Caco-2 (cell line): ENCODE measurements around the gene VPS26A. TPM values are rescaled to one million over a fixed set of nuclear protein-coding genes. Genes with fewer than 3 reads are reported as not detected.
"Not testable (repeated sequence)": the region's sequence is repeated elsewhere in the genome, so short reads cannot be mapped to it uniquely, and the experiment has no call there.

Source experiments
- BruUV-seq: library from RNA; stranded (reverse); fragments of 400-500 nt; replicated peaks from 2 replicates; lab custom pipeline; 2021; lab: Mats Ljungman, UMichigan
- CTCF ChIA-PET: fragments of 300-600 bp; sonication (Branson Sonifier 250); formaldehyde crosslinking; loops from one replicate; lab custom pipeline; 2022; ENCODE audit warnings: antibody characterized with exemption; lab: Charles Lee
- POLR2A ChIA-PET: fragments of 300-600 bp; sonication (Branson Sonifier 250); formaldehyde crosslinking; loops from one replicate; lab custom pipeline; 2022; ENCODE audit warnings: antibody characterized with exemption; lab: Charles Lee
- DNase-seq, 2 experiments: peaks; one replicate each; pipeline versions ENCODE4 v3.0.0 to v3.0.0-alpha.2; 2020 to 2022
- H3K27me3 ChIP-seq: replicated peaks from 2 replicates; pipeline ENCODE4 v1.6.0; 2011; ENCODE audit warnings: low read length; ENCODE audit not compliant: control insufficient read depth, insufficient read depth
- H3K36me3 ChIP-seq: 2 replicates; pipeline ENCODE4 v1.5.1; 2011; ENCODE audit warnings: low read length; ENCODE audit not compliant: control insufficient read depth, insufficient read depth
- H3K4me1 ChIP-seq: fragments of 250-450 bp; sonication (Bioruptor Pico); 2 replicates; pipeline ENCODE4 v1.5.1; 2020; ENCODE audit warnings: mild to moderate bottlenecking
- H3K4me3 ChIP-seq: 2 replicates; pipeline ENCODE4 v1.5.1; 2011; ENCODE audit warnings: low read depth, mild to moderate bottlenecking, control low read depth, low read length
- H3K9me3 ChIP-seq: fragments of 250-450 bp; sonication (Bioruptor Pico); 2 replicates; pipeline ENCODE4 v1.5.1; 2020; ENCODE audit warnings: mild to moderate bottlenecking, moderate library complexity
- H3K27ac Mint-ChIP-seq: one replicate; pipeline ENCODE4 v1.8.0; 2022; ENCODE audit warnings: mixed read lengths; ENCODE audit not compliant: unreplicated experiment
- H3K27me3 Mint-ChIP-seq: one replicate; pipeline ENCODE4 v1.8.0; 2022; ENCODE audit warnings: mixed read lengths; ENCODE audit not compliant: insufficient read depth, unreplicated experiment
- H3K36me3 Mint-ChIP-seq: one replicate; pipeline ENCODE4 v1.8.0; 2022; ENCODE audit warnings: mild to moderate bottlenecking, mixed read lengths; ENCODE audit not compliant: insufficient read depth, unreplicated experiment
- H3K4me1 Mint-ChIP-seq: one replicate; pipeline ENCODE4 v1.8.0; 2022; ENCODE audit warnings: low read depth, mixed read lengths; ENCODE audit not compliant: unreplicated experiment
- H3K4me3 Mint-ChIP-seq: one replicate; pipeline ENCODE4 v1.8.0; 2022; ENCODE audit warnings: mild to moderate bottlenecking, moderate library complexity, mixed read lengths; ENCODE audit not compliant: unreplicated experiment
- H3K9me3 Mint-ChIP-seq: one replicate; pipeline ENCODE4 v1.8.0; 2022; ENCODE audit warnings: mixed read lengths; ENCODE audit not compliant: unreplicated experiment
- CTCF ChIP-seq, 2 experiments: fragments of 200-600 bp in 1 of 2; IDR thresholded peaks; 1 replicate in 1 of 2; 2 replicates in 1 of 2; pipeline versions ENCODE4 v1.5.1 to v1.8.0; 2011 to 2022; ENCODE audit warnings: antibody characterized with exemption in 1 of 2, control low read depth in 1 of 2, inconsistent platforms in 1 of 2, low read depth in 1 of 2, low read length in 1 of 2, mild to moderate bottlenecking in 1 of 2, moderate library complexity in 1 of 2; ENCODE audit not compliant: insufficient read depth in 1 of 2, severe bottlenecking in 1 of 2, unreplicated experiment in 1 of 2
- intact Hi-C: fragments of 100-400 bp; cut with micrococcal nuclease; formaldehyde crosslinking; loops from one replicate; pipeline ENCODE4 v1.10.0; 2022; ENCODE audit not compliant: unreplicated experiment
- total RNA-seq: library from RNA; stranded (reverse); gene quantifications from 2 replicates; pipeline ENCODE4 v1.2.3, GENCODE V29; 2022

VPS26A gene
- total RNA-seq, 1 experiment from 2014 or later = 143 TPM

- DNase-seq = peak in 1 of 2 experiments; percentile 36
- H3K36me3 ChIP-seq = peaks cover 4% of the 10 kb centered on the region
- no peaks in the 10 kb centered on the region for H3K9me3 ChIP-seq
- no TSS peak for BruUV-seq
- H3K4me3 ChIP-seq = no peak overlapping the region
- no peaks in the 10 kb centered on the region for H3K9me3 Mint-ChIP-seq
- no peak overlapping the region for H3K4me3 Mint-ChIP-seq
- CTCF ChIA-PET = no interaction called here
- H3K4me1 ChIP-seq = no peaks in the 10 kb centered on the region
- no peaks in the 10 kb centered on the region for H3K4me1 Mint-ChIP-seq
- H3K36me3 Mint-ChIP-seq = peaks cover 61% of the 10 kb centered on the region
- intact Hi-C loops = no loop called here
- H3K27me3 Mint-ChIP-seq = no peaks in the 10 kb centered on the region
- POLR2A ChIA-PET = interaction anchor here (0.5 kb wide), 1 partner anchor 107 kb away, joined by 3 read pairs; no protein-coding TSS in a partner anchor
- H3K27me3 ChIP-seq = no peaks in the 10 kb centered on the region
- H3K27ac Mint-ChIP-seq = no peak overlapping the region
- no peak for TF ChIP-seq CTCF (IDR thresholded peaks at IDR 0.05; ENCODE audit: insufficient read depth in 1 of 2, low read depth in 1 of 2, low read length in 1 of 2, severe bottlenecking in 1 of 2, unreplicated experiment in 1 of 2)
These were observed 36.8 kb downstream of the VPS26A start for GRCh38 chr10:69160809-69161241.

- intact Hi-C loops = no loop called here
- POLR2A ChIA-PET = no interaction called here
- Mint-ChIP-seq H3K9me3 (no peaks in the 10 kb centered on the region), H3K36me3 (peaks cover 63% of the 10 kb centered on the region), H3K27me3 (no peaks in the 10 kb centered on the region), H3K4me1 (no peaks in the 10 kb centered on the region), H3K4me3 (no peak overlapping the region), H3K27ac (no peak overlapping the region)
- DNase-seq = no peak
- CTCF ChIA-PET = no interaction called here
- Histone ChIP-seq H3K36me3 (peaks cover 2% of the 10 kb centered on the region), H3K9me3 (no peaks in the 10 kb centered on the region), H3K4me3 (no peak overlapping the region), H3K4me1 (no peaks in the 10 kb centered on the region), H3K27me3 (no peaks in the 10 kb centered on the region)
- BruUV-seq = no TSS peak
- no peak for TF ChIP-seq CTCF (IDR thresholded peaks at IDR 0.05; ENCODE audit: insufficient read depth in 1 of 2, low read depth in 1 of 2, low read length in 1 of 2, severe bottlenecking in 1 of 2, unreplicated experiment in 1 of 2)
These were observed 44.5 kb downstream of the VPS26A start for GRCh38 chr10:69168493-69168892.

- DNase-seq = no peak
- Histone ChIP-seq H3K4me3 (no peak overlapping the region), H3K36me3 (no peaks in the 10 kb centered on the region), H3K9me3 (no peaks in the 10 kb centered on the region), H3K4me1 (no peaks in the 10 kb centered on the region), H3K27me3 (no peaks in the 10 kb centered on the region)
- ChIA-PET POLR2A (no interaction called here), CTCF (no interaction called here)
- H3K9me3 Mint-ChIP-seq = peaks cover 6% of the 10 kb centered on the region
- H3K27ac Mint-ChIP-seq = no peak overlapping the region
- no peaks in the 10 kb centered on the region for H3K27me3 Mint-ChIP-seq
- no peaks in the 10 kb centered on the region for H3K4me1 Mint-ChIP-seq
- no peak for TF ChIP-seq CTCF (IDR thresholded peaks at IDR 0.05; ENCODE audit: insufficient read depth in 1 of 2, low read depth in 1 of 2, low read length in 1 of 2, severe bottlenecking in 1 of 2, unreplicated experiment in 1 of 2)
- peaks cover 50% of the 10 kb centered on the region for H3K36me3 Mint-ChIP-seq
- intact Hi-C loops = loop anchor here (5.0 kb wide), 1 partner anchor 630 kb away; no protein-coding TSS in a partner anchor
- H3K4me3 Mint-ChIP-seq = no peak overlapping the region
- no TSS peak for BruUV-seq
These were observed 48.4 kb downstream of the VPS26A start for GRCh38 chr10:69172241-69172982.

- H3K36me3 Mint-ChIP-seq = peaks cover 46% of the 10 kb centered on the region
- H3K9me3 ChIP-seq, H3K4me3 Mint-ChIP-seq, DNase-seq, H3K36me3 ChIP-seq, intact Hi-C loops, H3K27me3 Mint-ChIP-seq, H3K4me1 Mint-ChIP-seq, H3K27ac Mint-ChIP-seq, H3K4me1 ChIP-seq, H3K27me3 ChIP-seq, H3K9me3 Mint-ChIP-seq, BruUV-seq, H3K4me3 ChIP-seq, POLR2A ChIA-PET: not testable (repeated sequence)
- CTCF ChIA-PET = interaction anchor here (1.0 kb wide), 1 partner anchor 39 kb away, joined by 4 read pairs; no protein-coding TSS in a partner anchor
These were observed 51.3 kb downstream of the VPS26A start for GRCh38 chr10:69175326-69175725.
